ENCODE results near the gene SMAD2.

The SMAD2 gene

DNA sequence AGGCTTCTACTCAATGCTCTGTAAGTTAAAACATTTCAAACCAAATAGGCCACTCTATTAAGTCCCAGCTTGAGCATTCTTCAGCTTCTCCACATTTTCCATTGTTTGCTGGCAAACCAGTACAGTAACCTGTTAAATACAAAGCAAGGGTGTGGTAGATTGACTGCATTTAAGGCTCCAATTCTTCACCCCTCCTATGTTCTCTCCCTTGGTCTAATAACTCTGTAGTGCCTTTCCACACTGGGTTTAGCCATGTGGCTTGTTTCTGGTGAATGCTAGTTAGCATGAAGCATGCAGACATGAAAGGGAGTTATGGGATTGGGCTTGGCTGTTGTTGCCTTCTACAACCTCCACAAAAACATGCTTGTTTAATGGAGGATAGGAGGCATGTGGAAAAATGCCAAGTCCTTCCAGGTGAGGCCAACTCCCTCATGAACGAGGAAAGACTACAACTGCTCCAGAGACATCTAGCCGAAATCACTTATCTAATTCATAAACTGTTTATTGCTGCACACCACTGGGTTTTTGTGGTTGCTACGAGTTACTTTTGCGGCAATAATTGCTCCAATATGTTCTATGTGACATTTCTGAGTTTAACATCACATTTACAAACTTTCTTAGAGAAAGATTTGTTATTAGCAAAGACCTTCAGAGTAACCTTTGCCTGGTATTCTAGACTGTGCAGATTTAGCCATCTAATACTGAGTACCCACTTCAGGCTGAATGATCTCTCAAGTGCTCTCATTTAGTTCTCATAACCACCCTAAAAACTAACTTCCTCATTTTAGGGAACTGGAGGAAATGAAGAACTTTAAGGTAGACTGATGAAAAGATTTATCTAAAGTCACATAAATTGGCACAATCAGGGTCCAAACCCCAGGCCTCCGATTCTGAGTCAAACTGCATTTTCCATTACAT is 104.0 kb downstream of the SMAD2 start:
- H3K4me2 ChIP-seq (ENCODE audit: insufficient read depth, low read length), result no peak overlapping the region
- TF ChIP-seq CTCF (IDR thresholded peaks at IDR 0.05; ENCODE audit: borderline replicate concordance, extremely low read depth, low read length, poor library complexity, severe bottlenecking), result no peak
- no peak for TF ChIP-seq EZH2 (IDR thresholded peaks at IDR 0.05; ENCODE audit: borderline replicate concordance, low read depth, low read length, severe bottlenecking)
- no peak overlapping the region for H3K9ac ChIP-seq (ENCODE audit: low read depth, low read length)
- no peak overlapping the region for H3K4me3 ChIP-seq (ENCODE audit: low read depth in 1 of 2, low read length in 2 of 2)
- no peaks in the 10 kb centered on the region for H3K27me3 ChIP-seq (ENCODE audit: insufficient read depth, low read length, poor library complexity)
- ATAC-seq (ENCODE audit: insufficient read depth, low read depth) (no peak), DNase-seq (no peak)
- H3K79me2 ChIP-seq (ENCODE audit: insufficient read depth, low read length), result no peaks in the 10 kb centered on the region
- no peaks in the 10 kb centered on the region for H3K9me3 ChIP-seq (ENCODE audit: insufficient read depth, low read length, severe bottlenecking)
- no peaks in the 10 kb centered on the region for H3K4me1 ChIP-seq (ENCODE audit: insufficient read depth, low read length)
- H3K27ac ChIP-seq (ENCODE audit: low read length), result no peak overlapping the region
- no peaks in the 10 kb centered on the region for H4K20me1 ChIP-seq (ENCODE audit: insufficient read depth, low read length)
- peaks cover 19% of the 10 kb centered on the region for H3K36me3 ChIP-seq (ENCODE audit: insufficient read depth, low read length)
- H2AFZ ChIP-seq (ENCODE audit: low read depth, low read length), result no peak overlapping the region

- Histone ChIP-seq H3K36me3 (ENCODE audit: insufficient read depth, low read length) (peaks cover 1% of the 10 kb centered on the region; the same call in 1 of the 2 replicates), H3K9me3 (ENCODE audit: insufficient read depth, low read length, severe bottlenecking) (no peaks in the 10 kb centered on the region), H3K27me3 (ENCODE audit: insufficient read depth, low read length, poor library complexity) (no peaks in the 10 kb centered on the region), H3K4me2 (ENCODE audit: insufficient read depth, low read length) (no peak overlapping the region), H3K4me3 (ENCODE audit: low read depth in 1 of 2, low read length in 2 of 2) (no peak overlapping the region), H4K20me1 (ENCODE audit: insufficient read depth, low read length) (no peaks in the 10 kb centered on the region), H3K9ac (ENCODE audit: low read depth, low read length) (no peak overlapping the region), H3K4me1 (ENCODE audit: insufficient read depth, low read length) (no peaks in the 10 kb centered on the region), H3K27ac (ENCODE audit: low read length) (no peak overlapping the region), H2AFZ (ENCODE audit: low read depth, low read length) (no peak overlapping the region), H3K79me2 (ENCODE audit: insufficient read depth, low read length) (no peaks in the 10 kb centered on the region)
- ATAC-seq (ENCODE audit: insufficient read depth, low read depth) (no peak), DNase-seq (no peak)
- TF ChIP-seq CTCF (IDR thresholded peaks at IDR 0.05; ENCODE audit: borderline replicate concordance, extremely low read depth, low read length, poor library complexity, severe bottlenecking), result no peak
- TF ChIP-seq EZH2 (IDR thresholded peaks at IDR 0.05; ENCODE audit: borderline replicate concordance, low read depth, low read length, severe bottlenecking), result no peak
Measured at GRCh38 chr18:47821314-47821713, 109.1 kb downstream of the SMAD2 start.

DNA sequence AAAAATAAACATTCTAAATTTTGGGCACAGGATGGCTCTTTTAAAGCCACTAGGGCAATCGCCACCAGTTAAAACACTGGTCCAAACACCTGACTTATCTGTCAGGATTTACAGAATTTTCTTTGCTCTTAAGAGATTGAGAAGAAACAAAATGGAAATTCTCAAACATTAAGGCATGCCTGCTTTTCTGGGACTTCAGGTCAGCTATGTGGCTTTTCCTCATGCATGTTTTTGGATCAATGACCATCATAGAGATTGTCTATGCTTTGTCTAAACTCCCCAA is 112.7 kb downstream of the SMAD2 start:
- Histone ChIP-seq H3K79me2 (ENCODE audit: insufficient read depth, low read length) (no peaks in the 10 kb centered on the region), H3K27ac (ENCODE audit: low read length) (no peak overlapping the region), H3K9ac (ENCODE audit: low read depth, low read length) (no peak overlapping the region), H3K36me3 (ENCODE audit: insufficient read depth, low read length) (no peaks in the 10 kb centered on the region), H3K4me2 (ENCODE audit: insufficient read depth, low read length) (no peak overlapping the region), H2AFZ (ENCODE audit: low read depth, low read length) (no peak overlapping the region), H4K20me1 (ENCODE audit: insufficient read depth, low read length) (no peaks in the 10 kb centered on the region), H3K4me1 (ENCODE audit: insufficient read depth, low read length) (no peaks in the 10 kb centered on the region), H3K27me3 (ENCODE audit: insufficient read depth, low read length, poor library complexity) (no peaks in the 10 kb centered on the region), H3K4me3 (ENCODE audit: low read depth in 1 of 2, low read length in 2 of 2) (no peak overlapping the region), H3K9me3 (ENCODE audit: insufficient read depth, low read length, severe bottlenecking) (no peaks in the 10 kb centered on the region)
- TF ChIP-seq EZH2 (IDR thresholded peaks at IDR 0.05; ENCODE audit: borderline replicate concordance, low read depth, low read length, severe bottlenecking), result no peak
- no peak for TF ChIP-seq CTCF (IDR thresholded peaks at IDR 0.05; ENCODE audit: borderline replicate concordance, extremely low read depth, low read length, poor library complexity, severe bottlenecking)
- ATAC-seq (ENCODE audit: insufficient read depth, low read depth) (no peak), DNase-seq (no peak)
